KMS-11 (cell line): ENCODE results near the gene FBXO45.

Experiments
- H2AFZ ChIP-seq: fragments of 200-600 bp; sonication (generic); 2 replicates; pipeline ENCODE4 v1.6.1; 2016; ENCODE audit warnings: antibody characterized with exemption, mixed run types, low read depth
- H3K27ac ChIP-seq: fragments of 200-600 bp; sonication (generic); 2 replicates; pipeline ENCODE4 v1.6.1; 2016; ENCODE audit warnings: mild to moderate bottlenecking, mixed run types
- H3K27me3 ChIP-seq: fragments of 200-600 bp; sonication (generic); 2 replicates; pipeline ENCODE4 v1.6.1; 2017; ENCODE audit warnings: mild to moderate bottlenecking, low read depth, mixed run types, moderate library complexity; ENCODE audit not compliant: insufficient read depth
- H3K36me3 ChIP-seq: fragments of 200-600 bp; sonication (generic); 2 replicates; pipeline ENCODE4 v1.6.1; 2017; ENCODE audit warnings: mild to moderate bottlenecking, mixed run types; ENCODE audit not compliant: insufficient read depth
- H3K4me1 ChIP-seq: fragments of 200-600 bp; sonication (generic); 2 replicates; pipeline ENCODE4 v1.6.1; 2016; ENCODE audit warnings: mild to moderate bottlenecking, low read depth, mixed run types; ENCODE audit not compliant: poor library complexity, severe bottlenecking
- H3K4me2 ChIP-seq: fragments of 200-600 bp; sonication (generic); 2 replicates; pipeline ENCODE4 v1.7.0; 2016; ENCODE audit warnings: mild to moderate bottlenecking, mixed run types
- H3K4me3 ChIP-seq: fragments of 200-600 bp; sonication (generic); IDR thresholded peaks from 2 replicates; pipeline ENCODE4 v1.6.1; 2017; ENCODE audit warnings: low read depth, low read length, mixed read lengths; ENCODE audit not compliant: insufficient read depth
- H3K79me2 ChIP-seq: fragments of 200-600 bp; sonication (generic); 2 replicates; pipeline ENCODE4 v1.6.1; 2016; ENCODE audit warnings: low read depth, mixed run types; ENCODE audit not compliant: insufficient read depth
- H3K9ac ChIP-seq: fragments of 200-600 bp; sonication (generic); 2 replicates; pipeline ENCODE4 v1.6.1; 2016; ENCODE audit warnings: mild to moderate bottlenecking, mixed run types
- H4K20me1 ChIP-seq: fragments of 200-600 bp; sonication (generic); 2 replicates; pipeline ENCODE4 v1.6.1; 2016; ENCODE audit warnings: mild to moderate bottlenecking, mixed run types; ENCODE audit not compliant: insufficient read depth
- CTCF ChIP-seq: fragments of 200-600 bp; sonication (generic); conservative IDR thresholded peaks from 2 replicates; pipeline ENCODE4 v1.6.1; 2017; ENCODE audit warnings: low read depth, mild to moderate bottlenecking, antibody characterized with exemption, low read length, moderate library complexity, mixed read lengths

Gene FBXO45

GRCh38 chr3:196599734-196600128 lies 31.3 kb downstream of the FBXO45 start:
- Histone ChIP-seq H4K20me1 (no peaks in the 10 kb centered on the region), H3K36me3 (no peaks in the 10 kb centered on the region), H3K4me1 (no peaks in the 10 kb centered on the region), H3K79me2 (no peaks in the 10 kb centered on the region), H3K27ac (no peak overlapping the region), H3K4me3 (no peak overlapping the region), H3K27me3 (no peaks in the 10 kb centered on the region), H2AFZ (no peak overlapping the region), H3K9ac (no peak overlapping the region), H3K4me2 (no peak overlapping the region)
- TF ChIP-seq CTCF = no peak

- Histone ChIP-seq H3K79me2 (no peaks in the 10 kb centered on the region), H4K20me1 (no peaks in the 10 kb centered on the region), H3K4me1 (no peaks in the 10 kb centered on the region), H3K4me2 (no peak overlapping the region), H3K27ac (no peak overlapping the region), H3K27me3 (no peaks in the 10 kb centered on the region), H3K9ac (no peak overlapping the region), H3K4me3 (no peak overlapping the region), H2AFZ (no peak overlapping the region), H3K36me3 (no peaks in the 10 kb centered on the region)
- no peak for TF ChIP-seq CTCF
Measured at GRCh38 chr3:196600359-196600758, 31.9 kb downstream of the FBXO45 start.

- H3K9ac ChIP-seq = no peak overlapping the region
- H3K4me3 ChIP-seq = no peak overlapping the region
- no peak for TF ChIP-seq CTCF
- no peak overlapping the region for H2AFZ ChIP-seq
- H3K27me3 ChIP-seq = no peaks in the 10 kb centered on the region
- H3K27ac ChIP-seq = no peak overlapping the region
- H4K20me1 ChIP-seq = no peaks in the 10 kb centered on the region
- H3K4me1 ChIP-seq = no peaks in the 10 kb centered on the region
- no peaks in the 10 kb centered on the region for H3K79me2 ChIP-seq
- H3K4me2 ChIP-seq = no peak overlapping the region
- no peaks in the 10 kb centered on the region for H3K36me3 ChIP-seq
Measured at GRCh38 chr3:196602673-196603072, 34.2 kb downstream of the FBXO45 start.

DNA sequence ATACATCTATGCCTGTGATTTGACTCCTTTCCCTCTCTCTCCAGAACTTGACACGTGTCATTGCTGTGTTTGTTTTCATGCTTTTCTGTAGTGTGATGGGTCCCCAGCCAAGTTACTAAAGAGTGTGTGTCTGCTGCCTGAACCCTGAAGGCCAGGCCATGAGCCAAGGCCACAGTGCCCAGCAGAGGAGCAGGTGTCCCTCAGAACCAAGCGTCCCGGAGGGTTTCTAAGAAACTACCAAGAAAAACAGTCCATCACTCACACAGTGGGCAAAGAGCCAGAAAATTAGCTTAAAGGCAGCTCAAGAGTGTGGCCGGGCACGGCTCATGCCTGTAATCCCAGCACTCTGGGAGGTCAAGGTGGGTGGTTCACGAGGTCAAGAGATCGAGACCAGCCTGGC lies 35.2 kb downstream of the FBXO45 start:
- H3K27ac ChIP-seq = no peak overlapping the region
- H3K27me3 ChIP-seq = no peaks in the 10 kb centered on the region
- no peaks in the 10 kb centered on the region for H3K36me3 ChIP-seq
- H3K79me2 ChIP-seq = no peaks in the 10 kb centered on the region
- no peak overlapping the region for H2AFZ ChIP-seq
- H3K9ac ChIP-seq = no peak overlapping the region
- H4K20me1 ChIP-seq = no peaks in the 10 kb centered on the region
- no peak overlapping the region for H3K4me3 ChIP-seq
- TF ChIP-seq CTCF = no peak
- H3K4me1 ChIP-seq = no peaks in the 10 kb centered on the region
- H3K4me2 ChIP-seq = no peak overlapping the region

- Histone ChIP-seq H2AFZ (no peak overlapping the region), H3K4me1 (peaks cover 2% of the 10 kb centered on the region), H3K9ac (no peak overlapping the region), H3K4me3 (no peak overlapping the region), H3K79me2 (no peaks in the 10 kb centered on the region), H3K4me2 (no peak overlapping the region), H4K20me1 (no peaks in the 10 kb centered on the region), H3K36me3 (no peaks in the 10 kb centered on the region), H3K27ac (no peak overlapping the region), H3K27me3 (no peaks in the 10 kb centered on the region)
- no peak for TF ChIP-seq CTCF
Measured at GRCh38 chr3:196604548-196604947, 36.1 kb downstream of the FBXO45 start.
